HUES48 (cell line): ENCODE results near the gene SRGAP3.

Experiments used
- H3K27ac ChIP-seq: one replicate; pipeline ENCODE4 v1.7.0; 2013; ENCODE audit warnings: low read depth, low read length, inconsistent platforms
- H3K27me3 ChIP-seq: 2 replicates; pipeline ENCODE4 v1.6.1; 2013; ENCODE audit warnings: mild to moderate bottlenecking, low read length; ENCODE audit not compliant: control insufficient read depth, insufficient read depth
- H3K36me3 ChIP-seq: 2 replicates; pipeline ENCODE4 v1.6.1; 2013; ENCODE audit warnings: low read length; ENCODE audit not compliant: control insufficient read depth, insufficient read depth
- H3K4me1 ChIP-seq: 2 replicates; pipeline ENCODE4 v1.6.1; 2013; ENCODE audit warnings: mild to moderate bottlenecking, low read length; ENCODE audit not compliant: control insufficient read depth, insufficient read depth
- H3K4me3 ChIP-seq: 2 replicates; pipeline ENCODE4 v1.5.1; 2013; ENCODE audit warnings: mild to moderate bottlenecking, low read depth, low read length
- H3K9ac ChIP-seq: 2 replicates; pipeline ENCODE4 v1.6.1; 2013; ENCODE audit warnings: mild to moderate bottlenecking, low read depth, low read length, moderate library complexity
- H3K9me3 ChIP-seq: 2 replicates; pipeline ENCODE4 v1.6.1; 2013; ENCODE audit warnings: low read length; ENCODE audit not compliant: control insufficient read depth, insufficient read depth

The SRGAP3 gene

DNA sequence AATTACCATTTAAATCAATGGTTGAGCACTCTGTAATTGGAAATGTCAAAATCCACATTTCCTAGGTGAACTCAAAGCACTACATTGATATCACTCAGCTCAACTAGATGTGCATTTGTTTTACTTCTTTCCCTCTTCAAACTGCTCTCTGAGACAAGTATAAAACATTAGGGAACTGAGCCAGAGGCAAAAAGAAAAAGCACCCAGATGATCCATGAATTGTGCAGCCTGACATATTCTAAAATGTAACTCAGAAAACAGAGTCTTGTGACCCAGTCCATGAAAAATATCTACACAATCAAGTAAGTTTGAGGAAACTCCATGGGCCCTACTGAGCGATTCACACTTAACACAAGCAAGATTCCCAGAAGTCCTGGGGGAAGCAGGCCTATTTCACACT, 9.8 kb downstream of the SRGAP3 start:
- Histone ChIP-seq H3K9ac (no peak overlapping the region), H3K4me3 (no peak overlapping the region), H3K9me3 (no peaks in the 10 kb centered on the region), H3K27ac (no peak overlapping the region), H3K4me1 (no peaks in the 10 kb centered on the region), H3K36me3 (no peaks in the 10 kb centered on the region), H3K27me3 (no peaks in the 10 kb centered on the region)

- no peak overlapping the region for H3K4me3 ChIP-seq
- no peaks in the 10 kb centered on the region for H3K4me1 ChIP-seq
- H3K27ac ChIP-seq: no peak overlapping the region
- H3K9ac ChIP-seq: no peak overlapping the region
- H3K27me3 ChIP-seq: no peaks in the 10 kb centered on the region
- H3K36me3 ChIP-seq: no peaks in the 10 kb centered on the region
- no peaks in the 10 kb centered on the region for H3K9me3 ChIP-seq
Measured at GRCh38 chr3:9238721-9239295, 10.6 kb downstream of the SRGAP3 start.

GRCh38 chr3:9238276-9238675, 11.2 kb downstream of the SRGAP3 start:
- no peaks in the 10 kb centered on the region for H3K27me3 ChIP-seq
- H3K4me3 ChIP-seq: no peak overlapping the region
- H3K36me3 ChIP-seq: no peaks in the 10 kb centered on the region
- H3K27ac ChIP-seq: no peak overlapping the region
- H3K9me3 ChIP-seq: no peaks in the 10 kb centered on the region
- H3K9ac ChIP-seq: no peak overlapping the region
- no peaks in the 10 kb centered on the region for H3K4me1 ChIP-seq

DNA sequence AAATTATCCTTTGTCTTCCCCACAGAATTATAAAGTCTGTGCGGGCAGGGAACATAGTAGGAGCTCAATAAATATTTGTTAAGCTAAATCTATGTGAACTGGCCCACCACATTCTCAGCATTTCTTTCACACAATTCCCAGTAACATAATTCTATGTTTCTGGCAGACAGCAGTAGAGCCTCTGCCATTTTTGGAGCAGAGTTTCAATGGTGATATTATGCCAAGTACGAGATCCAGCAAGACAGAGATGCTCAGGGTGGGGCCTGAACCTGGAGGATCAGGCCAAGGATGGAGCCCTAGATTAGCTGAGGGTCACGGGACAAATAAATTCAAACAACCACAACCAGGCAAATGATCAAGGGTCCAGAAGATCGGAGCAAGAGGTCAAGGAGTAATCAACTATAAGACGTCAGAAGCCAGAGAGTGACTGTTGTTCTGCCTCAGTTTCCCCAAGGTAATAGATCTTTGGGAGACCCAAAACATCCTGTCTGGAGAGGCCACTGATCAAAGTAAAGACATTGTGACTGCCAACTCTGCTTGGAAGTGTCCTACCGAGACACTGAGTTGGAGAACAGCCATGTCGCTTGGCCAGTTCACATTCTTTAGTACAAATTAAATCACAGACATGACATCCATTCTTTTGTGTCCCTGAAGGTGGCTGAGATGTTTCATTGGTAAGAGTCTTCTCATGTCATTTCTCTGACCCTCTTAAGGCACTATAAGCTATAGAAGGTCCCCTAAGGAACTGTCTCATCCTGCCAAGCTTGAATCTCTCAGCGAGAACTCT, 15.4 kb downstream of the SRGAP3 start:
- no peaks in the 10 kb centered on the region for H3K36me3 ChIP-seq
- peaks cover 11% of the 10 kb centered on the region; the same call in 1 of the 2 replicates for H3K4me1 ChIP-seq
- no peaks in the 10 kb centered on the region for H3K27me3 ChIP-seq
- H3K4me3 ChIP-seq: no peak overlapping the region
- H3K9me3 ChIP-seq: no peaks in the 10 kb centered on the region
- no peak overlapping the region for H3K9ac ChIP-seq
- no peak overlapping the region for H3K27ac ChIP-seq

DNA sequence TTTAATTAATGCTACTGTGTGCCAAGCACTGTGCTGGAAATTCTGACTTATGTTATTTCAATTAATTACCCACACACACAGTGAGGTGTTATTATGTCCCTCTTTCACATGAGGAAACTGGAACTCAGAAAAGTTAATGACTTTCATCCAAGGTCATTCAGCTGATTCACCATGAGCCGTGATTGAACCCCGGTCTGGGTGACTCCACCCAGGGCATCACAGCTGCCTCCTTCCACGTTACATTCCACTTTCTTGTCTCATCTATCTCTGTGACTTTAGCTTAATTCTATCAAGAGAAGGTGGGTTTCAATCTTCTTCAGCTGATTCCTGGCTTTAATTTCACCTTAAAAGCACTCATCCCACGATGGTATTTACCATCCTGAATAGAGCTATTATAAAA, 16.3 kb downstream of the SRGAP3 start:
- no peaks in the 10 kb centered on the region for H3K9me3 ChIP-seq
- H3K9ac ChIP-seq: no peak overlapping the region
- H3K36me3 ChIP-seq: no peaks in the 10 kb centered on the region
- H3K4me1 ChIP-seq: peaks cover 11% of the 10 kb centered on the region
- no peaks in the 10 kb centered on the region for H3K27me3 ChIP-seq
- H3K4me3 ChIP-seq: no peak overlapping the region
- no peak overlapping the region for H3K27ac ChIP-seq

DNA sequence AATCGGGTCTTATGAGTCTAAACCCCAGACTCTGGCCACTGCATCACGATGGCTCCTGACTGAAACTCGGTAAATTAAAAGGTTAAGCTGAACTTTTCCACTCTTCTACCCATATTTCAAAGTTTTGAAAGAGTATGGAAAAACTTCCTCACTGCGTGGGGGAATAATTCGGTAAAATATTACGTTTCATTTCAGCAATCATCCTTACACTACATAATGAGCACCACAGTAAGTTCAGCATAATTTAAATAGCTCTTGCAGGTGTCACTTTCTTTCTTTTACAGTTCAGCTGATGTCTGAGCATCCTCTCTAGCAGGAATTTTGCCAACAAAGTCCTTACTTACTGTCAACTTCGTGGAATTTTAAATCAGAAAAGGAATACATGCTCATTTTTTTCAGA, 17.5 kb downstream of the SRGAP3 start:
- Histone ChIP-seq H3K9ac (no peak overlapping the region), H3K27ac (no peak overlapping the region), H3K27me3 (no peaks in the 10 kb centered on the region), H3K4me3 (no peak overlapping the region), H3K4me1 (peaks cover 11% of the 10 kb centered on the region), H3K36me3 (no peaks in the 10 kb centered on the region), H3K9me3 (no peaks in the 10 kb centered on the region)

- Histone ChIP-seq H3K9me3 (no peaks in the 10 kb centered on the region), H3K27ac (no peak overlapping the region), H3K4me1 (peaks cover 16% of the 10 kb centered on the region), H3K36me3 (no peaks in the 10 kb centered on the region), H3K4me3 (no peak overlapping the region), H3K27me3 (no peaks in the 10 kb centered on the region), H3K9ac (no peak overlapping the region)
Measured at GRCh38 chr3:9231471-9231870, 18.0 kb downstream of the SRGAP3 start.

- H3K9me3 ChIP-seq: no peaks in the 10 kb centered on the region
- H3K4me1 ChIP-seq: peaks cover 21% of the 10 kb centered on the region
- no peaks in the 10 kb centered on the region for H3K36me3 ChIP-seq
- H3K9ac ChIP-seq: no peak overlapping the region
- no peak overlapping the region for H3K4me3 ChIP-seq
- no peak overlapping the region for H3K27ac ChIP-seq
- H3K27me3 ChIP-seq: no peaks in the 10 kb centered on the region
Measured at GRCh38 chr3:9231006-9231405, 18.4 kb downstream of the SRGAP3 start.

- no peak overlapping the region for H3K4me3 ChIP-seq
Measured at GRCh38 chr3:9230596-9230995, 18.9 kb downstream of the SRGAP3 start.

GRCh38 chr3:9229879-9230278, 19.6 kb downstream of the SRGAP3 start:
- Histone ChIP-seq H3K36me3 (no peaks in the 10 kb centered on the region), H3K9me3 (no peaks in the 10 kb centered on the region), H3K9ac (no peak overlapping the region), H3K4me1 (peaks cover 31% of the 10 kb centered on the region), H3K4me3 (no peak overlapping the region), H3K27ac (no peak overlapping the region), H3K27me3 (no peaks in the 10 kb centered on the region)

More at GRCh38 chr3:9230596-9230995, 18.9 kb downstream of the SRGAP3 start:
- H3K9ac ChIP-seq: no peak overlapping the region
- H3K36me3 ChIP-seq: no peaks in the 10 kb centered on the region
- H3K9me3 ChIP-seq: no peaks in the 10 kb centered on the region
- H3K27ac ChIP-seq: no peak overlapping the region
- H3K27me3 ChIP-seq: no peaks in the 10 kb centered on the region
- H3K4me1 ChIP-seq: peaks cover 23% of the 10 kb centered on the region

DNA sequence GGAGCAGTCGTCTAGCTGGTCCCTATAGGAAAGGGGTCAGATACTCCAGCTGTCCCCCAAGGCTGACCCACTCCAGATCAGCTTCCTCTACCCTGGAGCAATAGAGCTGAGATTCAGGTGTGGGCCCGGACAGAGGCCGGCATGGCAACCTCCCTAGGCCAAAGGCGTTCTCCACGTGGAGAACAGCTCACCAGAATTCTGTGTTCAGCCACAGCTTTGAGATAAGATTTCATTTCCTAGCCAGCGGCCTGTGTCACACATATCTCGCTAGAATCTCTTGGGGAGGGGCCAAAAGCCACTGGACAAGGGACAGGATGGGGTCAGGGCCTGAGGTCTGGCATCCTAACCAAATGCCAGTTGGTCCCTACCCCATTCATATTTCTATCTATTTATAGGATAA, 20.1 kb downstream of the SRGAP3 start:
- Histone ChIP-seq H3K9ac (no peak overlapping the region), H3K9me3 (no peaks in the 10 kb centered on the region), H3K4me3 (no peak overlapping the region), H3K27ac (no peak overlapping the region), H3K27me3 (no peaks in the 10 kb centered on the region), H3K4me1 (peaks cover 33% of the 10 kb centered on the region), H3K36me3 (no peaks in the 10 kb centered on the region)
